Measurements from ENCODE around the gene SLC44A5. TPM values are rescaled to one million over a fixed set of nuclear protein-coding genes. Genes with fewer than 3 reads are reported as not detected.

Gene SLC44A5
- total and polyA plus RNA-seq, 10 of the 15 experiments (the other 5 are each of a cell fraction or from before 2014, with no cell fraction given) = 0.04 to 1.3 TPM; not detected in 8

GRCh38 chr1:75233302-75233929 is 377.5 kb downstream of the SLC44A5 start:
- SMC1A ChIA-PET (ENCODE audit: uncharacterized antibody, unreplicated experiment) = interaction anchor here (0.5 to 2.3 kb wide), 9 partner anchors 9 to 462 kb away, joined by 3 to 7 read pairs (median 4); no protein-coding TSS in a partner anchor
- POLR2A ChIA-PET = no interaction called here
- Histone ChIP-seq H3K27ac (ENCODE audit: control insufficient read depth, insufficient read depth) (no peak overlapping the region), H3K4me1 (ENCODE audit: control insufficient read depth, insufficient read depth, low read length) (no peaks in the 10 kb centered on the region), H3K36me3 (ENCODE audit: control insufficient read depth in 2 of 2, insufficient read depth in 2 of 2, low read length in 1 of 2) (no peaks in the 10 kb centered on the region), H3K79me2 (ENCODE audit: control insufficient read depth, insufficient read depth, low read length) (no peaks in the 10 kb centered on the region), H3K4me3 (no peak overlapping the region), H3K27me3 (replicated peaks in 1 of 2; ENCODE audit: control insufficient read depth in 2 of 2, insufficient read depth in 2 of 2, low read length in 1 of 2) (no peaks in the 10 kb centered on the region), H3K9ac (ENCODE audit: control insufficient read depth, insufficient read depth, low read length) (no peak overlapping the region), H2AFZ (ENCODE audit: control insufficient read depth, low read depth, low read length) (no peak overlapping the region), H4K20me1 (ENCODE audit: control insufficient read depth, insufficient read depth) (no peaks in the 10 kb centered on the region), H3K9me3 (replicated peaks; ENCODE audit: control insufficient read depth, insufficient read depth, low read length) (no peaks in the 10 kb centered on the region), H3K4me2 (ENCODE audit: control insufficient read depth, insufficient read depth) (no peak overlapping the region)
- 9% methylated on average over 11 of the region's 11 CpGs for WGBS (ENCODE audit: insufficient coverage, insufficient replicate concordance, low lambda C conversion rate, missing lambda C conversion rate)
- intact Hi-C loops (cut with micrococcal nuclease; ENCODE audit: unreplicated experiment) (loop anchor here (1.0 kb wide), 1 partner anchor 399 kb away; no protein-coding TSS in a partner anchor), in situ Hi-C loops (cut with MboI) (loop anchor here (10.0 kb wide), 1 partner anchor 391 kb away; no protein-coding TSS in a partner anchor)
- CTCF ChIA-PET = interaction anchor here (0.6 to 2.1 kb wide), 15 partner anchors 9 to 461 kb away, joined by 3 to 25 read pairs (median 4); no protein-coding TSS in a partner anchor
- TF ChIP-seq IRF5 (IDR thresholded peaks at IDR 0.05; ENCODE audit: borderline replicate concordance) (no peak), IKZF1 (conservative IDR thresholded peaks at IDR 0.05) (no peak), RAD21 (IDR thresholded peaks at IDR 0.05; ENCODE audit: insufficient read depth, low read depth, low read length) (peak; percentile 85), SUPT20H (IDR thresholded peaks at IDR 0.05; ENCODE audit: borderline replicate concordance, control insufficient read depth, low read depth, low read length) (no peak), SMC3 (IDR thresholded peaks at IDR 0.05; ENCODE audit: borderline replicate concordance, low read length) (peak; percentile 40; the same call in 1 of the 2 replicates)
- TF ChIP-seq, protein P1, sequence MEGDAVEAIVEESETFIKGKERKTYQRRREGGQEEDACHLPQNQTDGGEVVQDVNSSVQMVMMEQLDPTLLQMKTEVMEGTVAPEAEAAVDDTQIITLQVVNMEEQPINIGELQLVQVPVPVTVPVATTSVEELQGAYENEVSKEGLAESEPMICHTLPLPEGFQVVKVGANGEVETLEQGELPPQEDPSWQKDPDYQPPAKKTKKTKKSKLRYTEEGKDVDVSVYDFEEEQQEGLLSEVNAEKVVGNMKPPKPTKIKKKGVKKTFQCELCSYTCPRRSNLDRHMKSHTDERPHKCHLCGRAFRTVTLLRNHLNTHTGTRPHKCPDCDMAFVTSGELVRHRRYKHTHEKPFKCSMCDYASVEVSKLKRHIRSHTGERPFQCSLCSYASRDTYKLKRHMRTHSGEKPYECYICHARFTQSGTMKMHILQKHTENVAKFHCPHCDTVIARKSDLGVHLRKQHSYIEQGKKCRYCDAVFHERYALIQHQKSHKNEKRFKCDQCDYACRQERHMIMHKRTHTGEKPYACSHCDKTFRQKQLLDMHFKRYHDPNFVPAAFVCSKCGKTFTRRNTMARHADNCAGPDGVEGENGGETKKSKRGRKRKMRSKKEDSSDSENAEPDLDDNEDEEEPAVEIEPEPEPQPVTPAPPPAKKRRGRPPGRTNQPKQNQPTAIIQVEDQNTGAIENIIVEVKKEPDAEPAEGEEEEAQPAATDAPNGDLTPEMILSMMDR (IDR thresholded peaks at IDR 0.05 in 2 of 3, conservative IDR thresholded peaks at IDR 0.05 in 1 of 3; ENCODE audit: control insufficient read depth in 2 of 3, extremely low read depth in 1 of 3, insufficient read depth in 1 of 3, low read depth in 3 of 3, low read length in 3 of 3) = peak; percentile 63 to 68 (median 64)
- FAIRE-seq (peak; percentile 88), ATAC-seq (peak; percentile 93), DNase-seq (ENCODE audit: low read depth, low spot score) (peak; percentile 4)
- RAD21 ChIA-PET (ENCODE audit: unreplicated experiment) = interaction anchor here (0.8 to 1.1 kb wide), 5 partner anchors 32 to 464 kb away, joined by 3 to 6 read pairs (median 3); no protein-coding TSS in a partner anchor
- no TSS peak for BruUV-seq (replicated peaks)

Data from GM12878 (cell line).